ENCODE data around the gene USP9X. TPM values are rescaled to one million over a fixed set of nuclear protein-coding genes. Genes with fewer than 3 reads are reported as not detected.
"Not testable (repeated sequence)": the region's sequence is repeated elsewhere in the genome, so short reads cannot be mapped to it uniquely, and the experiment has no call there.

The USP9X gene
- total RNA-seq, 1 donor from 2014 or later: 75.3 TPM

- no peak for TF ChIP-seq CTCF (IDR thresholded peaks at IDR 0.05; ENCODE audit: unreplicated experiment)
- Mint-ChIP-seq H3K4me3 (ENCODE audit: low read depth) (no peak overlapping the region), H3K4me1 (ENCODE audit: low read depth) (peaks cover 1% of the 10 kb centered on the region), H3K9me3 (ENCODE audit: low read depth) (peaks cover 14% of the 10 kb centered on the region), H3K27ac (peak overlapping the region; percentile 8), H3K36me3 (ENCODE audit: insufficient read depth) (peaks cover 1% of the 10 kb centered on the region), H3K27me3 (no peaks in the 10 kb centered on the region)
- no peak for DNase-seq (ENCODE audit: low spot score, unreplicated experiment)
Observed at GRCh38 chrX:41055740-41056139, 29.5 kb upstream of the USP9X start.

DNA sequence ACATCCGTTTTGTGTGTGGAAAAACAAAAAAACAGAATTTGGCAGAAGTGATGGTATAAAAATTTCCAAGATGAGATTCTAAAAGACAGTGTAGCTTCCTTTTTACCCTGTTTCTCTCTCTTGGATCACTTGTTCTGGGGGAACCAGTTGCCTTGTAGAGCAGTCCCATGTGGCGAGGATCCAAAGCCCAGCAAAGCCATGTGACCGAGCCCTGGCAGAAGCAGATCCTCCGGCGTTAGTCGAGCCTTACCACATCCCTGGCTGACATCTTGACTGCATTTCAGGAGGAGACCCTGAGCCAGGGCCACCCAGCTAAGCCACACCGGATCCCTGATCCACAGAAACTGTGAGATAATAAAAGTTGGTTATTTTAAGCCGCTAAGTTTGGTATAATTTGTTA, 22.0 kb upstream of the USP9X start:
- H3K36me3 Mint-ChIP-seq (ENCODE audit: insufficient read depth); H3K4me1 Mint-ChIP-seq (ENCODE audit: low read depth); DNase-seq (ENCODE audit: low spot score, unreplicated experiment); H3K9me3 Mint-ChIP-seq (ENCODE audit: low read depth); H3K27ac Mint-ChIP-seq; H3K27me3 Mint-ChIP-seq; H3K4me3 Mint-ChIP-seq (ENCODE audit: low read depth): not testable (repeated sequence)

- no peaks in the 10 kb centered on the region for H3K36me3 Mint-ChIP-seq (ENCODE audit: insufficient read depth)
- no peak overlapping the region for H3K27ac Mint-ChIP-seq
- no peak for DNase-seq (ENCODE audit: low spot score, unreplicated experiment)
- H3K4me1 Mint-ChIP-seq (ENCODE audit: low read depth): no peaks in the 10 kb centered on the region
- no peak overlapping the region for H3K4me3 Mint-ChIP-seq (ENCODE audit: low read depth)
- no peak for TF ChIP-seq CTCF (IDR thresholded peaks at IDR 0.05; ENCODE audit: unreplicated experiment)
- no peaks in the 10 kb centered on the region for H3K27me3 Mint-ChIP-seq
- H3K9me3 Mint-ChIP-seq (ENCODE audit: low read depth): peaks cover 3% of the 10 kb centered on the region
Observed at GRCh38 chrX:41064018-41064417, 21.2 kb upstream of the USP9X start.

- TF ChIP-seq CTCF (IDR thresholded peaks at IDR 0.05; ENCODE audit: unreplicated experiment): no peak
- DNase-seq (ENCODE audit: low spot score, unreplicated experiment): no peak
- Mint-ChIP-seq H3K4me3 (ENCODE audit: low read depth) (no peak overlapping the region), H3K9me3 (ENCODE audit: low read depth) (peaks cover 12% of the 10 kb centered on the region), H3K4me1 (ENCODE audit: low read depth) (no peaks in the 10 kb centered on the region), H3K27me3 (no peaks in the 10 kb centered on the region), H3K27ac (no peak overlapping the region), H3K36me3 (ENCODE audit: insufficient read depth) (no peaks in the 10 kb centered on the region)
Observed at GRCh38 chrX:41066391-41066790, 18.9 kb upstream of the USP9X start.

DNA sequence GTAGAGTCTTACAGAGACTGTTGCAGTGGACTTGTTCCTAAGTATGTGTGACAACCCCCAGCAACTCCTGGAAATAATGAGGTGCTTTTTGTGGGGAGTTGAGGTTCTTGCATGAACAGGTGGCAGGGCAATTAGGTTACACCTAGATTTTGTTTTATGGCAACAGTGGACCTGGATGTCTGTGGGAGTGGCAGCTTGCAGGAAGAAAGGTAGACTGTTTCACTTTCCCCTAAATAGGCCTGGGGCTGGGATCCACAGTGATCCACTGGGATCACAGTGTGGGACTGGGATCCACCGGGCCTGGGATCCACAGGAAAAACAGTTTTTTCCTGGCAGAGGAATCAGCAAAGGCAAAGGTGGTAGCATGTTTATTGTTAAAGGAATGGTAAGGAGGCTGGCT, 18.3 kb upstream of the USP9X start:
- H3K27me3 Mint-ChIP-seq: no peaks in the 10 kb centered on the region
- no peaks in the 10 kb centered on the region for H3K36me3 Mint-ChIP-seq (ENCODE audit: insufficient read depth)
- no peak for TF ChIP-seq CTCF (IDR thresholded peaks at IDR 0.05; ENCODE audit: unreplicated experiment)

GRCh38 chrX:41067721-41068120, 17.5 kb upstream of the USP9X start:
- Mint-ChIP-seq H3K4me3 (ENCODE audit: low read depth) (no peak overlapping the region), H3K9me3 (ENCODE audit: low read depth) (peaks cover 12% of the 10 kb centered on the region), H3K36me3 (ENCODE audit: insufficient read depth) (no peaks in the 10 kb centered on the region), H3K27me3 (no peaks in the 10 kb centered on the region), H3K4me1 (ENCODE audit: low read depth) (no peaks in the 10 kb centered on the region), H3K27ac (no peak overlapping the region)
- no peak for TF ChIP-seq CTCF (IDR thresholded peaks at IDR 0.05; ENCODE audit: unreplicated experiment)
- no peak for DNase-seq (ENCODE audit: low spot score, unreplicated experiment)

More for the DNA sequence above, 18.3 kb upstream of the USP9X start:
- no peak overlapping the region for H3K4me3 Mint-ChIP-seq (ENCODE audit: low read depth)
- no peak overlapping the region for H3K27ac Mint-ChIP-seq
- H3K4me1 Mint-ChIP-seq (ENCODE audit: low read depth): no peaks in the 10 kb centered on the region
- no peak for DNase-seq (ENCODE audit: low spot score, unreplicated experiment)
- H3K9me3 Mint-ChIP-seq (ENCODE audit: low read depth): peaks cover 12% of the 10 kb centered on the region
